Inflammatory macrophage treated with lipopolysaccharide for 4 hours (primary cell): ENCODE data around the gene ASAP3.
"Not testable (repeated sequence)": the region's sequence is repeated elsewhere in the genome, so short reads cannot be mapped to it uniquely, and the experiment has no call there.

Experiments used
- DNase-seq: peaks from one replicate; pipeline ENCODE4 v3.0.0-alpha.2; 2020

Gene ASAP3

DNA sequence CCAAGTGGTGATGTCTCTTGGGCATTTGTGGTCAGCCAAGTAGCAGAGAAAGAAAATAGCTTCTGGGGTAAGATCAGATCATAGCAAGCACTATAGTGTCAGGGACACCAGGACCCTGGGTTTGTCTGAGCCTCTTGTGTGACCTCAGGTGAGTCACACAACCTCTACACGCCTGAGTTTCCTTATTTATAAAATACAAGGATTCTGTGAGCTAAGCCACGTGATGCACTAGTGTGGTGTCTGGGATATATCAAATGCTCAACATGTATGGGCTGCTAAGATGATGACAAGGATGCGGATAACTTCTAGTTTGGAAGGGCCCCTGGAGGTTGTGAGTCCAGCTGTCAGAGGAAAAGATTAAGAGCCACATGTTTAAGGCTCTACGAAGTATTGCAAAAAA lies 89.8 kb downstream of the ASAP3 start:
- no peak for DNase-seq

- DNase-seq, result no peak
Observed at GRCh38 chr1:23393706-23394105, 90.3 kb downstream of the ASAP3 start.

- DNase-seq, result no peak
Observed at GRCh38 chr1:23392125-23392855, 91.7 kb downstream of the ASAP3 start.

DNA sequence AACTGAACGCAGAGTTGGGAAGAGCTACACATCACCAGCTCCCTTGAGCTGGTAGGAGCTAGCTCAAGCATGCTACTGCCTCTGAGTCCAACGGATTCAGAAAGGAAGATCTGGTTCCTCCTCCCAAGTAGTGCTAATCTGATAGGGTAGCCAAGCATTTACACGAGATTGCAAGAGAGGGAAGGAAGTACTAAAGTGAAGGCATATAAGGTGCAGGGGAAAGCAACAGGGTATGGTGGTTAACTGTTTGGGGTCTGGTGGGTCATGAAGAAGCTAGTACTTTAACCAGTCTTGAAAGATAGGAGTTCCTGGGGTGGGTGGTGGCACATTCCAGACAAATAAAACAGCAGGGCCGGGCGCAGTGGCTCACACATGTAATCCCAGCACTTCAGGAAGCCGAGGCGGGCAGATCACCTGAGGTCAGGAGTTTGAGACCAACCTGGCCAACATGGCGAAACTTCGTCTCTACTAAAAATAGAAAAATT lies 94.1 kb downstream of the ASAP3 start:
- no peak for DNase-seq

DNA sequence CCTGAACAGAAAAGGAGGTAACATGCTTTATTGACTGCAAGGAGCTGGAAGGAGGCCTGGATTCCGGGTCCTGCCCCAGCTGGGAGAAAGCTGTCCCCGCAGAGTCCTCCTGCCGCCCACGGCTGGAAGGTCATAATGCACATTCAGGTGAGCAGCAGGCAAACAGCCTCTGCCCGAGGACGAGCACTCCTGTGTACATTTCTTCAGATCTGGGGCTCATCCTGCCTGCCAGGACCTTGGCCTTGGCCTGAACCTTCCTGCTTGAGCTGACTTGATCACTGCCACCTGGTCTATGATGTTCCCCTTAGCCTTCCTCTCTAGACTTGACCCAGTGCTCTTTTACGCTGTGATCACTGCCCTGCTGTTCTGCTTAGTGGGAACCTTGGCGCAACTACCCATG lies 96.5 kb downstream of the ASAP3 start:
- no peak for DNase-seq

DNA sequence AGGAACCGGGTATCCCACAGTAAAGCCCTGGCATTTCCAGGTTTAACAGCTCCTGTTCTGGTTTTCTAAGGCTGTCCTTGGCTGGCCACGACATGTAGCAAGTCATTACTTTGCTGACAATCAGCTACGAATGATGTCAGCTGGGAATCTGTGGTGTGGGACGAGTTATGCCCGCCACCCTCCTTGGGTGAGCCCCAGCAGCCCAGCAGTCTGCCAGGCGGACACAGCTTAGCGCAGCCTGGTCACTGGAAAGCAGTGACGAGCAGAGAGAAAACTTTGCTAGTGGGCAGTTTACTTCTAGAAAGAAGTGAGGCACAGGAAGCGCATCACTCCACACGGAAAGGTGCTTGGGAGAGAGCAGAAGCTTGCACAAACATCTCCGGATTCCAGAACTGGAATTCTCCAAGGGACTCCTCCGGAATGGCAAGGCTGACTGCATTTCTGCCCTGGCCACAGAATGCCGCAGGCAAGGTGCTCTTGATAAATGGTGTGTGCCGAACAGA lies 98.8 kb downstream of the ASAP3 start:
- DNase-seq, result no peak

DNA sequence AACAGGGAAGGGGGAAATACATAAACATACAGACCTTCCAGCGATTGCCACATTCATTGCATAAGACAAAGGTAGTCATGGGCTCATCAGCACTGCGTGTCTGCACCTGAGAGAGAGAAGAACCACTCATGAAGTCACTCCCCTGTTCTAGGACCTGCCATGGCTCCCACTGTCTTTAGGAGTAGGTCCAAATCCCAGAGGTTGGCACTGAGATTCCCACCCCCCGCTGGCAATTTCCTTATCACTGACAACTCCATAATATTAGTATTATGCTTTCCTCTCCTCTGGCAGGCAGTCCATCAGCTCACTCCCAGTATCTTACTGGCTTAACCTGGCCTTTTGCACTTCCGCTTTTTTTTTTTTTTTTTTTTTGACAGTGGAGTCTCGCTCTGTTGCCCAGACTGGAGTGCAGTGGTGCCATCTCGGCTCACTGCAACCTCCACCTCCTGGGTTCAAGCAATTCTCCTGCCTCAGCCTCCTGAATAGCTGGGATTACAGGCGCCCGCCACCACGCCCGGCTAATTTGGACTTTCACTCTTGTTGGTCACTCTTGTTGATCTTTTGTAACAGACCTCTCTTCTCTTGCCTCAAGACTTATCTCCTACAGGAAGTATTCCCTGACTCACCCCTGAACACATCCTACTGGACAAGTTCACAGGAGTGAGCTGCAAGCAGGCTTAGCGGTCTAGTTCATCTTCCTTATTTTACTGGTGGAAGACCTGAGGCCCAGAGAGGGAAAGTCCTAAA lies 99.5 kb downstream of the ASAP3 start:
- DNase-seq, result peak; percentile 71

GRCh38 chr1:23383577-23384311 lies 100.2 kb downstream of the ASAP3 start:
- DNase-seq, result no peak

- DNase-seq, result no peak
Observed at GRCh38 chr1:23381233-23381885, 102.6 kb downstream of the ASAP3 start.

- no peak for DNase-seq
Observed at GRCh38 chr1:23380719-23381118, 103.3 kb downstream of the ASAP3 start.

DNA sequence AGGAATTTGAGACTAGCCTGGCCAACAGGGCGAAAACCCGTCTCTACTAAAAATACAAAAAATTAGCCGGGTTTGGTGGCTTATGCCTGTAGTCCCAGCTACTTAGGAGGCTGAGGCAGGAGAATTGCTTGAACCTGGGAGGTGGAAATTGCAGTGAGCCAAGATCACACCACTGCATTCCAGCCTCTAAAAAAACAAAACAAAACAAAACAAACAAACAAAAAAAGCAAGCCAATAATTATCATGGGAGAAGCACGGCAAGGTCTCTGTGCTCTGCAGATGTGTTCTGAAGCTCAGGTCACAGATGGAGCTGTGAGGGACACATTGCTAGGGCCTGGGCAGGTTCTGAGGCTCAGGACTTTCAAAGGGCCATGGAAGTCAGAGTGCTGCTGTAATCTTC lies 103.7 kb downstream of the ASAP3 start:
- not testable (repeated sequence) for DNase-seq
